ENCODE data around the gene IER2. TPM values are rescaled to one million over a fixed set of nuclear protein-coding genes. Genes with fewer than 3 reads are reported as not detected.

IER2 gene
- total and polyA plus RNA-seq, 3 donors from 2014 or later: 18.1 to 29.4 (median 23.3) TPM

GRCh38 chr19:13155472-13156359, 5.5 kb downstream of the IER2 start:
- Histone ChIP-seq H3K36me3 (ENCODE audit: low read depth, missing control alignments) (no peaks in the 10 kb centered on the region), H3K27ac (peak overlapping the region; percentile 40 to 96), H3K4me3 (peak overlapping the region; percentile 73 to 78), H3K27me3 (no peaks in the 10 kb centered on the region), H3K9me3 (no peaks in the 10 kb centered on the region), H3K4me1 (peaks cover 18% of the 10 kb centered on the region)
- no peak for TF ChIP-seq CTCF (IDR thresholded peaks at IDR 0.05)
- TF ChIP-seq POLR2A (IDR thresholded peaks at IDR 0.05): no peak
- peak; percentile 74 for DNase-seq
- intact Hi-C loops (cut with DNase I; ENCODE audit: low total_unique reads): no loop called here
- 1 to 7% methylated on average over 12 to 51 of the region's 55 CpGs for WGBS, 2 donors

- intact Hi-C loops (cut with DNase I; ENCODE audit: low total_unique reads): no loop called here
- no peaks in the 10 kb centered on the region for H3K27me3 ChIP-seq
- H3K36me3 ChIP-seq (ENCODE audit: low read depth, missing control alignments): no peaks in the 10 kb centered on the region
- H3K27ac ChIP-seq: no peak overlapping the region
- H3K9me3 ChIP-seq: no peaks in the 10 kb centered on the region
- DNase-seq: peak; percentile 45
- no peak overlapping the region for H3K4me3 ChIP-seq
- peaks cover 28% of the 10 kb centered on the region for H3K4me1 ChIP-seq
- 63 to 67% methylated on average over 3 of the region's 3 CpGs for WGBS, 2 donors
- TF ChIP-seq CTCF (IDR thresholded peaks at IDR 0.05): no peak
- TF ChIP-seq POLR2A (IDR thresholded peaks at IDR 0.05): no peak
Observed at GRCh38 chr19:13159713-13160112, 9.5 kb downstream of the IER2 start.

- Histone ChIP-seq H3K36me3 (ENCODE audit: low read depth, missing control alignments) (no peaks in the 10 kb centered on the region), H3K4me1 (peaks cover 22% of the 10 kb centered on the region), H3K4me3 (no peak overlapping the region), H3K9me3 (no peaks in the 10 kb centered on the region), H3K27ac (no peak overlapping the region), H3K27me3 (no peaks in the 10 kb centered on the region)
- TF ChIP-seq CTCF (IDR thresholded peaks at IDR 0.05) (no peak), POLR2A (IDR thresholded peaks at IDR 0.05) (no peak)
- 77 to 78% methylated on average over 1 of the region's 1 CpG for WGBS, 2 donors
- intact Hi-C loops (cut with DNase I; ENCODE audit: low total_unique reads): no loop called here
- DNase-seq: no peak
Observed at GRCh38 chr19:13160557-13160956, 10.3 kb downstream of the IER2 start.

- DNase-seq: peak; percentile 95
- 0 to 5% methylated on average over 32 to 50 of the region's 58 CpGs for WGBS, 2 donors
- Histone ChIP-seq H3K9me3 (no peaks in the 10 kb centered on the region), H3K27me3 (no peaks in the 10 kb centered on the region), H3K27ac (peak overlapping the region; percentile 59 to 65), H3K36me3 (ENCODE audit: low read depth, missing control alignments) (no peaks in the 10 kb centered on the region), H3K4me3 (peak overlapping the region; percentile 33 to 50), H3K4me1 (peaks cover 17% of the 10 kb centered on the region)
- no peak for TF ChIP-seq CTCF (IDR thresholded peaks at IDR 0.05)
- TF ChIP-seq POLR2A (IDR thresholded peaks at IDR 0.05): peak; percentile 9
- intact Hi-C loops (cut with DNase I; ENCODE audit: low total_unique reads): no loop called here
Observed at GRCh38 chr19:13162724-13163608, 12.8 kb downstream of the IER2 start.

All from testis (tissue), 3 donors.